ENCODE data around the gene SLC26A8. TPM values are rescaled to one million over a fixed set of nuclear protein-coding genes. Genes with fewer than 3 reads are reported as not detected.
"Not testable (repeated sequence)": the region's sequence is repeated elsewhere in the genome, so short reads cannot be mapped to it uniquely, and the experiment has no call there.

The SLC26A8 gene
- total RNA-seq, 1 experiment from 2014 or later, result not detected

GRCh38 chr6:36025260-36025931, 955 bp upstream of the SLC26A8 start:
- H3K27me3 ChIP-seq (replicated peaks), result no peaks in the 10 kb centered on the region
- H3K4me3 ChIP-seq, result no peak overlapping the region
- H3K9me3 ChIP-seq (replicated peaks), result no peaks in the 10 kb centered on the region
- H3K36me3 ChIP-seq, result peaks cover 8% of the 10 kb centered on the region
- H3K4me1 ChIP-seq (replicated peaks), result peaks cover 20% of the 10 kb centered on the region
- no peak overlapping the region for H3K27ac ChIP-seq
- no peak for DNase-seq (ENCODE audit: low read depth in 1 of 2, low spot score in 2 of 2)

GRCh38 chr6:36020154-36020553, 4.3 kb downstream of the SLC26A8 start:
- H3K4me3 ChIP-seq, result no peak overlapping the region
- H3K27ac ChIP-seq, result no peak overlapping the region
- H3K27me3 ChIP-seq (replicated peaks), result no peaks in the 10 kb centered on the region
- no peaks in the 10 kb centered on the region for H3K4me1 ChIP-seq (replicated peaks)
- H3K36me3 ChIP-seq, result no peaks in the 10 kb centered on the region
- H3K9me3 ChIP-seq (replicated peaks), result no peaks in the 10 kb centered on the region
- DNase-seq (ENCODE audit: low read depth in 1 of 2, low spot score in 2 of 2), result no peak

- H3K36me3 ChIP-seq, result no peaks in the 10 kb centered on the region
- no peak overlapping the region for H3K4me3 ChIP-seq
- no peaks in the 10 kb centered on the region for H3K9me3 ChIP-seq (replicated peaks)
- no peaks in the 10 kb centered on the region for H3K4me1 ChIP-seq (replicated peaks)
- H3K27ac ChIP-seq, result no peak overlapping the region
- no peak for DNase-seq (ENCODE audit: low read depth in 1 of 2, low spot score in 2 of 2)
- no peaks in the 10 kb centered on the region for H3K27me3 ChIP-seq (replicated peaks)
These were observed 5.3 kb downstream of the SLC26A8 start for GRCh38 chr6:36019167-36019566.

- no peak for DNase-seq (ENCODE audit: low read depth in 1 of 2, low spot score in 2 of 2)
- Histone ChIP-seq H3K9me3 (replicated peaks) (no peaks in the 10 kb centered on the region), H3K4me1 (replicated peaks) (no peaks in the 10 kb centered on the region), H3K4me3 (no peak overlapping the region), H3K36me3 (no peaks in the 10 kb centered on the region), H3K27ac (no peak overlapping the region), H3K27me3 (replicated peaks) (no peaks in the 10 kb centered on the region)
These were observed 6.1 kb downstream of the SLC26A8 start for GRCh38 chr6:36018339-36018738.

GRCh38 chr6:36015666-36016065, 8.8 kb downstream of the SLC26A8 start:
- no peak for DNase-seq (ENCODE audit: low read depth in 1 of 2, low spot score in 2 of 2)
- no peak overlapping the region for H3K27ac ChIP-seq
- no peaks in the 10 kb centered on the region for H3K27me3 ChIP-seq (replicated peaks)
- no peak overlapping the region for H3K4me3 ChIP-seq
- H3K36me3 ChIP-seq, result no peaks in the 10 kb centered on the region
- no peaks in the 10 kb centered on the region for H3K4me1 ChIP-seq (replicated peaks)
- no peaks in the 10 kb centered on the region for H3K9me3 ChIP-seq (replicated peaks)

- DNase-seq (ENCODE audit: low read depth in 1 of 2, low spot score in 2 of 2), result no peak
- H3K4me3 ChIP-seq, result no peak overlapping the region
- no peak overlapping the region for H3K27ac ChIP-seq
- H3K4me1 ChIP-seq (replicated peaks), result no peaks in the 10 kb centered on the region
- H3K36me3 ChIP-seq, result no peaks in the 10 kb centered on the region
- peaks cover 2% of the 10 kb centered on the region for H3K27me3 ChIP-seq (replicated peaks)
- H3K9me3 ChIP-seq (replicated peaks), result no peaks in the 10 kb centered on the region
These were observed 24.0 kb downstream of the SLC26A8 start for GRCh38 chr6:36000451-36000850.

- peaks cover 14% of the 10 kb centered on the region for H3K27me3 ChIP-seq (replicated peaks)
- H3K4me1 ChIP-seq (replicated peaks), result no peaks in the 10 kb centered on the region
- no peak overlapping the region for H3K27ac ChIP-seq
- no peaks in the 10 kb centered on the region for H3K36me3 ChIP-seq
- no peaks in the 10 kb centered on the region for H3K9me3 ChIP-seq (replicated peaks)
- DNase-seq (ENCODE audit: low read depth in 1 of 2, low spot score in 2 of 2), result no peak
- no peak overlapping the region for H3K4me3 ChIP-seq
These were observed 31.3 kb downstream of the SLC26A8 start for GRCh38 chr6:35993150-35993549.

GRCh38 chr6:35988047-35988446, 36.4 kb downstream of the SLC26A8 start:
- DNase-seq (ENCODE audit: low read depth in 1 of 2, low spot score in 2 of 2); H3K4me3 ChIP-seq; H3K36me3 ChIP-seq; H3K4me1 ChIP-seq (replicated peaks); H3K27ac ChIP-seq; H3K9me3 ChIP-seq (replicated peaks): not testable (repeated sequence)
- H3K27me3 ChIP-seq (replicated peaks), result peaks cover 14% of the 10 kb centered on the region

- no peak for DNase-seq (ENCODE audit: low read depth in 1 of 2, low spot score in 2 of 2)
- Histone ChIP-seq H3K36me3 (no peaks in the 10 kb centered on the region), H3K27me3 (replicated peaks) (peaks cover 10% of the 10 kb centered on the region), H3K4me3 (no peak overlapping the region), H3K9me3 (replicated peaks) (no peaks in the 10 kb centered on the region), H3K27ac (no peak overlapping the region), H3K4me1 (replicated peaks) (no peaks in the 10 kb centered on the region)
These were observed 39.7 kb downstream of the SLC26A8 start for GRCh38 chr6:35984701-35985100.

GRCh38 chr6:35980991-35981645, 43.3 kb downstream of the SLC26A8 start:
- H3K4me1 ChIP-seq (replicated peaks), result no peaks in the 10 kb centered on the region
- no peak for DNase-seq (ENCODE audit: low read depth in 1 of 2, low spot score in 2 of 2)
- H3K9me3 ChIP-seq (replicated peaks), result no peaks in the 10 kb centered on the region
- no peaks in the 10 kb centered on the region for H3K36me3 ChIP-seq
- no peak overlapping the region for H3K4me3 ChIP-seq
- no peak overlapping the region for H3K27ac ChIP-seq
- peaks cover 9% of the 10 kb centered on the region; the same call in 1 of the 2 replicates for H3K27me3 ChIP-seq (replicated peaks)

- not testable (repeated sequence) for H3K9me3 ChIP-seq (replicated peaks); H3K4me1 ChIP-seq (replicated peaks); H3K4me3 ChIP-seq; H3K27ac ChIP-seq; H3K36me3 ChIP-seq; H3K27me3 ChIP-seq (replicated peaks); DNase-seq (ENCODE audit: low read depth in 1 of 2, low spot score in 2 of 2)
These were observed 44.3 kb downstream of the SLC26A8 start for GRCh38 chr6:35980126-35980525.

GRCh38 chr6:35977308-35977707, 47.1 kb downstream of the SLC26A8 start:
- DNase-seq (ENCODE audit: low read depth in 1 of 2, low spot score in 2 of 2), result no peak
- no peaks in the 10 kb centered on the region for H3K36me3 ChIP-seq
- no peaks in the 10 kb centered on the region for H3K4me1 ChIP-seq (replicated peaks)
- peaks cover 4% of the 10 kb centered on the region; the same call in 1 of the 2 replicates for H3K27me3 ChIP-seq (replicated peaks)
- H3K9me3 ChIP-seq (replicated peaks), result no peaks in the 10 kb centered on the region
- no peak overlapping the region for H3K27ac ChIP-seq
- no peak overlapping the region for H3K4me3 ChIP-seq

- Histone ChIP-seq H3K27ac (no peak overlapping the region), H3K27me3 (replicated peaks) (no peaks in the 10 kb centered on the region)
- no peak for DNase-seq (ENCODE audit: low read depth in 1 of 2, low spot score in 2 of 2)
These were observed 50.7 kb downstream of the SLC26A8 start for GRCh38 chr6:35973670-35974222.

More at GRCh38 chr6:35973670-35974222, 50.7 kb downstream of the SLC26A8 start:
- Histone ChIP-seq H3K4me1 (replicated peaks) (no peaks in the 10 kb centered on the region), H3K4me3 (no peak overlapping the region), H3K36me3 (no peaks in the 10 kb centered on the region), H3K9me3 (replicated peaks) (no peaks in the 10 kb centered on the region)
